OCI-LY1 (cell line): Measurements from ENCODE around the gene MAMDC2.

Experiments used
- H2AFZ ChIP-seq: fragments of 200-600 bp; sonication (generic), shearing (Covaris generic); 2 replicates; pipeline ENCODE4 v1.6.0; 2014; ENCODE audit warnings: antibody characterized with exemption, mild to moderate bottlenecking, low read length
- H3F3A ChIP-seq: fragments of 200-600 bp; sonication (generic), shearing (Covaris generic); 2 replicates; pipeline ENCODE4 v1.6.0; 2014; ENCODE audit warnings: mild to moderate bottlenecking, antibody characterized with exemption, low read length, moderate library complexity; ENCODE audit not compliant: insufficient read depth
- H3K27ac ChIP-seq: fragments of 200-600 bp; sonication (generic); 2 replicates; pipeline ENCODE4 v1.5.1; 2014; ENCODE audit warnings: low read length, mixed run types, mild to moderate bottlenecking, low read depth; ENCODE audit not compliant: poor library complexity, severe bottlenecking
- H3K27me3 ChIP-seq: fragments of 200-600 bp; sonication (generic); 2 replicates; pipeline ENCODE4 v1.6.0; 2014; ENCODE audit warnings: antibody characterized with exemption, mild to moderate bottlenecking, low read length, moderate library complexity; ENCODE audit not compliant: insufficient read depth
- H3K36me3 ChIP-seq: fragments of 200-600 bp; sonication (generic); 2 replicates; pipeline ENCODE4 v1.6.1; 2014; ENCODE audit warnings: mild to moderate bottlenecking, antibody characterized with exemption, low read length, moderate library complexity, mixed read lengths; ENCODE audit not compliant: insufficient read depth
- H3K4me1 ChIP-seq: fragments of 200-600 bp; sonication (generic); 2 replicates; pipeline ENCODE4 v1.5.1; 2014; ENCODE audit warnings: mild to moderate bottlenecking, low read length, moderate library complexity; ENCODE audit not compliant: insufficient read depth, severe bottlenecking
- H3K4me2 ChIP-seq: fragments of 200-600 bp; sonication (generic), shearing (Covaris generic); 2 replicates; pipeline ENCODE4 v1.6.1; 2014; ENCODE audit warnings: low read length
- H3K4me3 ChIP-seq: fragments of 200-600 bp; sonication (generic); 2 replicates; pipeline ENCODE4 v1.5.1; 2014; ENCODE audit warnings: low read length, low read depth, mild to moderate bottlenecking, mixed read lengths; ENCODE audit not compliant: poor library complexity, severe bottlenecking
- H3K79me2 ChIP-seq: fragments of 200-600 bp; shearing (Covaris generic); 2 replicates; pipeline ENCODE4 v1.6.1; 2016; ENCODE audit warnings: mixed run types, low read length, mixed read lengths; ENCODE audit not compliant: insufficient read depth
- H3K9ac ChIP-seq: fragments of 200-600 bp; sonication (generic), shearing (Covaris generic); 2 replicates; pipeline ENCODE4 v1.6.1; 2014; ENCODE audit warnings: mild to moderate bottlenecking, low read length, mixed read lengths
- H3K9me2 ChIP-seq: fragments of 200-600 bp; sonication (generic), shearing (Covaris generic); 2 replicates; pipeline ENCODE4 v1.6.1; 2014; ENCODE audit warnings: low read depth, mild to moderate bottlenecking, low read length, mixed read lengths
- H3K9me3 ChIP-seq: fragments of 200-600 bp; shearing (Covaris generic); 2 replicates; pipeline ENCODE4 v1.6.1; 2014; ENCODE audit warnings: low read length, mixed read lengths
- H4K20me1 ChIP-seq: fragments of 200-600 bp; sonication (generic), shearing (Covaris generic); 2 replicates; pipeline ENCODE4 v1.6.0; 2016; ENCODE audit warnings: mild to moderate bottlenecking, low read length; ENCODE audit not compliant: insufficient read depth
- CTCF ChIP-seq: fragments of 200-600 bp; sonication (generic), shearing (Covaris generic); IDR thresholded peaks from 2 replicates; pipeline ENCODE4 v1.5.1; 2017; ENCODE audit warnings: mild to moderate bottlenecking, antibody characterized with exemption, low read length, moderate library complexity, mixed read lengths
- EZH2 ChIP-seq: fragments of 200-600 bp; sonication (generic), shearing (Covaris generic); IDR thresholded peaks from 2 replicates; pipeline ENCODE4 v1.8.0; 2017; ENCODE audit warnings: borderline replicate concordance, mixed run types, mild to moderate bottlenecking, antibody characterized with exemption, low read length, moderate library complexity, mixed read lengths

The MAMDC2 gene

DNA sequence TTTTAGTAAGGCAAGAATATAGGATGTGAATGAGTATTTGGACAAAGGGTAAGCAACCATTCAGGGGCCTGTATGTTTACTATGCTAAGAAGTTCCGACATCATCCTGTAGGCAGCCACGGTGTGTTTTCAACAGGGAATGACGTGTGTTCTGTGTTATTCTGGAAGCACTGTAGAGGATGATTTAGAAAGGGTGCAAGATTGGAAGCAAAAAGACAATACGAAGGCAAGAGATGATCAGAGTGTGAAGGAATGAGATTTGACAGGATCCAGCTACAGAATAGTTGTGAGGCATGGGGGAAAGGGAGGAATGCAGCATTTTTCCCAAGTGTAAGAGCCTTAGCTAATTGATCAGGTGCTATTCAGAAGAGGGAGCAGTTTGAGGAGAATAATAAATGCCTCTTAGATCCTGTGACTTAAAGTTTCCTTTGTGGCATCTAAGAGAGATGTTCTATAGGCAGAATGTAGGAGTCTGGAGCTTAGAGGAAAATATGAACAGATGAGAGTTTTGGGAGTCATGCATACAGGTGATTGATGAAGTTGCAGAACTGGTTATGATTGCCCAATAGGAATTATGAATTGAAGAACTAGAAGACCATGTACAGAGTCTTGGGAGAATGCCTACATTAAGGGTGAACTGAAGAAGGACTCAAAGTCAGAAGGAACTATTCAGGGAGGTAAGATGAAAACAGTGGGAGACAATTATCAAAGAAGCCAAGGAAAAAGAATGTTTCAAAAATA, 217.7 kb downstream of the MAMDC2 start:
- Histone ChIP-seq H3K27ac (no peak overlapping the region), H3K9me3 (no peaks in the 10 kb centered on the region), H3F3A (no peaks in the 10 kb centered on the region), H3K4me1 (peaks cover 33% of the 10 kb centered on the region), H4K20me1 (0 out of 2 replicates have a peak, but pooled peaks cover 3% of the 10 kb centered on the region), H3K4me3 (peak overlapping the region; percentile 93), H2AFZ (no peak overlapping the region), H3K36me3 (peaks cover 61% of the 10 kb centered on the region), H3K9ac (no peak overlapping the region), H3K4me2 (peak overlapping the region; percentile 87; the same call in 1 of the 2 replicates), H3K79me2 (peaks cover 57% of the 10 kb centered on the region), H3K9me2 (no peaks in the 10 kb centered on the region), H3K27me3 (no peaks in the 10 kb centered on the region)
- no peak for TF ChIP-seq EZH2
- TF ChIP-seq CTCF, result no peak

DNA sequence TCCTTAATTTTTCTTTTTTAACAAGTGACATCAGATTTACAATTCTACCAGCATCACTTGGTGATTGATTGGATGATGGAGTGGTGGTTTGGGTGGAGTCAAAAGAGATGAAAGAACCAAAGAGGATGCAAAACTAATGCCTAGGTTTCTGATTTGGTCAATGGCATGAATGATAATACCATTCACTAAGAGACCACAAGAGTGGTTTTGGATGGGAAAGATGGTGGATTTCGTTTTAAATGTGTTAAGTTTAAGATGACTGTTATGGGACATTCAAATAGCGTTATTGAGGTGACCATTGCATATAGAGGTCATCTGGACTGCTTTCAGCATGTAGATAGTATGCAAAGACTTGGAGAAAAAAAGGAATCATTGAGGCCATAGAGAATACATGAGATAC, 218.7 kb downstream of the MAMDC2 start:
- no peaks in the 10 kb centered on the region for H3K27me3 ChIP-seq
- H3K9me3 ChIP-seq, result no peaks in the 10 kb centered on the region
- H3K4me2 ChIP-seq, result no peak overlapping the region
- no peaks in the 10 kb centered on the region for H3F3A ChIP-seq
- H3K27ac ChIP-seq, result no peak overlapping the region
- H3K9ac ChIP-seq, result no peak overlapping the region
- peaks cover 72% of the 10 kb centered on the region for H3K36me3 ChIP-seq
- H3K9me2 ChIP-seq, result no peaks in the 10 kb centered on the region
- H3K79me2 ChIP-seq, result peaks cover 60% of the 10 kb centered on the region
- H4K20me1 ChIP-seq, result 0 out of 2 replicates have a peak, but pooled peaks cover 3% of the 10 kb centered on the region
- peaks cover 33% of the 10 kb centered on the region for H3K4me1 ChIP-seq
- no peak overlapping the region for H3K4me3 ChIP-seq
- TF ChIP-seq EZH2, result no peak
- TF ChIP-seq CTCF, result no peak
- no peak overlapping the region for H2AFZ ChIP-seq

- H4K20me1 ChIP-seq, result 0 out of 2 replicates have a peak, but pooled peaks cover 3% of the 10 kb centered on the region
- H3K4me3 ChIP-seq, result no peak overlapping the region
- peaks cover 60% of the 10 kb centered on the region for H3K79me2 ChIP-seq
- no peak overlapping the region for H2AFZ ChIP-seq
- no peaks in the 10 kb centered on the region for H3F3A ChIP-seq
- peaks cover 76% of the 10 kb centered on the region for H3K36me3 ChIP-seq
- no peak overlapping the region for H3K27ac ChIP-seq
- H3K27me3 ChIP-seq, result no peaks in the 10 kb centered on the region
- H3K4me2 ChIP-seq, result no peak overlapping the region
- no peaks in the 10 kb centered on the region for H3K9me3 ChIP-seq
- no peaks in the 10 kb centered on the region for H3K9me2 ChIP-seq
- H3K9ac ChIP-seq, result no peak overlapping the region
- TF ChIP-seq CTCF (no peak), EZH2 (no peak)
- H3K4me1 ChIP-seq, result peaks cover 28% of the 10 kb centered on the region
Observed at GRCh38 chr9:70262948-70263347, 219.3 kb downstream of the MAMDC2 start.
